HS-5 (cell line): ENCODE results near the gene SYCP2L.

Experiments
- DNase-seq: peaks from one replicate; pipeline ENCODE4 v3.0.0-alpha.2; 2012; ENCODE audit warnings: low read depth

SYCP2L gene

GRCh38 chr6:11008821-11009220 is 122.0 kb downstream of the SYCP2L start:
- no peak for DNase-seq

GRCh38 chr6:11009353-11009752 is 122.5 kb downstream of the SYCP2L start:
- DNase-seq = peak; percentile 41

GRCh38 chr6:11011787-11012234 is 125.0 kb downstream of the SYCP2L start:
- DNase-seq = peak; percentile 8

- DNase-seq = no peak
These were observed 125.5 kb downstream of the SYCP2L start for GRCh38 chr6:11012295-11012754.

GRCh38 chr6:11012976-11013720 is 126.3 kb downstream of the SYCP2L start:
- no peak for DNase-seq

GRCh38 chr6:11013721-11014070 is 126.8 kb downstream of the SYCP2L start:
- no peak for DNase-seq

GRCh38 chr6:11015102-11015501 is 128.2 kb downstream of the SYCP2L start:
- no peak for DNase-seq

GRCh38 chr6:11016452-11016851 is 129.6 kb downstream of the SYCP2L start:
- DNase-seq = no peak

- no peak for DNase-seq
These were observed 130.2 kb downstream of the SYCP2L start for GRCh38 chr6:11017090-11017489.

GRCh38 chr6:11018225-11018624 is 131.4 kb downstream of the SYCP2L start:
- no peak for DNase-seq

- DNase-seq = no peak
These were observed 134.2 kb downstream of the SYCP2L start for GRCh38 chr6:11021003-11021402.

- DNase-seq = no peak
These were observed 134.9 kb downstream of the SYCP2L start for GRCh38 chr6:11021714-11022113.

GRCh38 chr6:11023032-11023431 is 136.2 kb downstream of the SYCP2L start:
- no peak for DNase-seq
